GM19372 (cell line): ENCODE measurements around the gene COL6A2.
"Not testable (repeated sequence)": the region's sequence is repeated elsewhere in the genome, so short reads cannot be mapped to it uniquely, and the experiment has no call there.

Source experiments
- ATAC-seq: cut with Tn5 transposase; IDR thresholded peaks from one replicate; pipeline ENCODE4 v1.9.1; 2021; ENCODE audit warnings: mild to moderate bottlenecking, low read depth, moderate library complexity; ENCODE audit not compliant: unreplicated experiment

COL6A2 gene

GRCh38 chr21:46163380-46163779 is 65.5 kb downstream of the COL6A2 start:
- ATAC-seq, result no peak

- ATAC-seq, result no peak
These were observed 67.2 kb downstream of the COL6A2 start for GRCh38 chr21:46165098-46165497.

GRCh38 chr21:46168238-46168637 is 70.3 kb downstream of the COL6A2 start:
- ATAC-seq, result no peak

- no peak for ATAC-seq
These were observed 70.9 kb downstream of the COL6A2 start for GRCh38 chr21:46168659-46169386.

GRCh38 chr21:46170436-46171193 is 72.7 kb downstream of the COL6A2 start:
- ATAC-seq, result not testable (repeated sequence)

- ATAC-seq, result no peak
These were observed 73.7 kb downstream of the COL6A2 start for GRCh38 chr21:46171585-46171984.

- no peak for ATAC-seq
These were observed 74.3 kb downstream of the COL6A2 start for GRCh38 chr21:46171996-46172862.

GRCh38 chr21:46172863-46173528 is 75.1 kb downstream of the COL6A2 start:
- no peak for ATAC-seq

- ATAC-seq, result no peak
These were observed 75.7 kb downstream of the COL6A2 start for GRCh38 chr21:46173573-46173972.

- not testable (repeated sequence) for ATAC-seq
These were observed 78.7 kb downstream of the COL6A2 start for GRCh38 chr21:46176443-46177129.

- no peak for ATAC-seq
These were observed 81.0 kb downstream of the COL6A2 start for GRCh38 chr21:46178961-46179360.
